NB4 (cell line): ENCODE results near the gene ARHGEF10L.

Experiments used
- POLR2A ChIP-seq: IDR thresholded peaks from 2 replicates; pipeline ENCODE4 v1.6.1; 2011; ENCODE audit warnings: mild to moderate bottlenecking; ENCODE audit not compliant: insufficient read length; ENCODE audit errors: extremely low read depth
- TF ChIP-seq, protein P1 (sequence below): IDR thresholded peaks from one replicate; pipeline ENCODE4 v1.5.1; 2012; ENCODE audit warnings: low read depth, low read length

DNA sequence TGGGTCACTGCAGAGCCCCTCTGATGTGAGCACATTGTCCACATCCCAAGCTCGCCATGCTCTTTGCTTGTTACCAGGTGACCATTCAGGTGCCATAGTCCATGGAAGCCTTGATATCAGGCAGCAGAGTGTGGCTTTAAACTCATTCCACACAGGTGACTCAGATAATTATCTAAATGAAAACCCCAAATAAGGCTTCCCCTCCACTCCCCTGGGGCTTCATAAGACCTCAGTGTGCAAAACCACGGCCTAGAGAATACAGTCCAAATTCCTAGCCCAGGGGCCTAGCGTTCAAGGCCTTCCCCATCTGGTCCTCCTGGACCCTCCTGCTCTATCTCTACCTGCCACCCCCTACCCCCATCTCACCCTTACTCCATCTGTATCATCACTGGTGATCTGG is 97.1 kb downstream of the ARHGEF10L start:
- no peak for TF ChIP-seq POLR2A
- TF ChIP-seq, protein P1, sequence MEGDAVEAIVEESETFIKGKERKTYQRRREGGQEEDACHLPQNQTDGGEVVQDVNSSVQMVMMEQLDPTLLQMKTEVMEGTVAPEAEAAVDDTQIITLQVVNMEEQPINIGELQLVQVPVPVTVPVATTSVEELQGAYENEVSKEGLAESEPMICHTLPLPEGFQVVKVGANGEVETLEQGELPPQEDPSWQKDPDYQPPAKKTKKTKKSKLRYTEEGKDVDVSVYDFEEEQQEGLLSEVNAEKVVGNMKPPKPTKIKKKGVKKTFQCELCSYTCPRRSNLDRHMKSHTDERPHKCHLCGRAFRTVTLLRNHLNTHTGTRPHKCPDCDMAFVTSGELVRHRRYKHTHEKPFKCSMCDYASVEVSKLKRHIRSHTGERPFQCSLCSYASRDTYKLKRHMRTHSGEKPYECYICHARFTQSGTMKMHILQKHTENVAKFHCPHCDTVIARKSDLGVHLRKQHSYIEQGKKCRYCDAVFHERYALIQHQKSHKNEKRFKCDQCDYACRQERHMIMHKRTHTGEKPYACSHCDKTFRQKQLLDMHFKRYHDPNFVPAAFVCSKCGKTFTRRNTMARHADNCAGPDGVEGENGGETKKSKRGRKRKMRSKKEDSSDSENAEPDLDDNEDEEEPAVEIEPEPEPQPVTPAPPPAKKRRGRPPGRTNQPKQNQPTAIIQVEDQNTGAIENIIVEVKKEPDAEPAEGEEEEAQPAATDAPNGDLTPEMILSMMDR: no peak
